Activated CD4-positive, alpha-beta T cell treated with anti-CD3 and anti-CD28 coated beads, Interleukin-2, amount 50 U/mL, for 1 hour (primary cell): ENCODE measurements around the gene PDZD2.
"Not testable (repeated sequence)": the region's sequence is repeated elsewhere in the genome, so short reads cannot be mapped to it uniquely, and the experiment has no call there.

Experiments
- DNase-seq: peaks from one replicate; pipeline ENCODE4 v3.0.0-alpha.2; 2020

The PDZD2 gene

DNA sequence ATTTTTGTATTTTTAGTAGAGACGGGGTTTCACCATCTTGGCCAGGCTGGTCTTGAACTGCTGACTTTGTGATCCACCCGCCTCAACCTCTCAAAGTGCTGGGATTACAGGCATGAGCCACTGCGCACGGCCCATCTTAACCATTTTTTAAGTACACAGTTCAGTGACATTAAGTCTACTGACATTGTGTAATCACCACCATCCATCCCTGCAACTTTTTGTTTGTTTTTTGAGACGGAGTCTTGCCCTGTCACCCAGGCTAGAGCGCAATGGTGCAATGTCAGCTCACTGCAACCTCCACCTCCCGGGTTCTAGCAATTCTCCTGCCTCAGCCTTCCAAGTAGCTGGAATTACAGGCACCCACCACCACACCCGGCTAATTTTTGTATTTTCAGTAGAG, 480.0 kb downstream of the PDZD2 start:
- not testable (repeated sequence) for DNase-seq

DNA sequence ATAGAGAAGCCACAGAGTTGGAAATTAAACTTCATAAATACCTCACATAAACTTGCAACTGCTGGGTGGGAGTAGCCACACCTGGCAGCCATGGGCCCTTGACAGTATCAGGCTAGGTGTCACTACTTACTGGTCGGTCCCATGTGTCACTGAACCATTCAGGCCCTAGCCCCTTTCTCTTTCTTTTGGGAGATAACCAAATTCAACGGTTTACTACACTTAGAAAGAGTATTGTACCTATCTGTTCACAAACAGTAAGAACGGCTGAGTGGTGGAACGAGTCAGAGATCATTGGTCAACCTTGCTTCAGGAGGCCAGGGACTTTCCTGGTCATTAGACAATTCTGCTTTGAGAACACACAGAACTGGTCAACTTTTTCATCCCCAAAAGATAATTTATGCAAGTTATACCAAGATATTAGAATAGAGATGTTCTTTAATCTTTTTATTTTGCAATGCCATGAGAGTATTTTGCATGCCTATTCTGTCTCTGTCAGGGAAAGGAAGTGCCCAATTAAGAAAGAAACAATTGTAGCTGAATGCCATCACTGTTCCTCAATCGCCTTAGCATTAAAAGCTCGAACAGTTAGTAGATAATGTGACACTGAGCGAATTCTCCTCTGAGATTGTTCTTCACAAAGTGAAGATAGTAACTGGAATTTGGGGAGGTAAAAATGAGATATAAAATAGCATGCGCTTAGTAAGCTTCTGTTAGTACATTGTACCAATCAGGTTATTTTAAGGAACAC, 484.3 kb downstream of the PDZD2 start:
- DNase-seq, result no peak

DNA sequence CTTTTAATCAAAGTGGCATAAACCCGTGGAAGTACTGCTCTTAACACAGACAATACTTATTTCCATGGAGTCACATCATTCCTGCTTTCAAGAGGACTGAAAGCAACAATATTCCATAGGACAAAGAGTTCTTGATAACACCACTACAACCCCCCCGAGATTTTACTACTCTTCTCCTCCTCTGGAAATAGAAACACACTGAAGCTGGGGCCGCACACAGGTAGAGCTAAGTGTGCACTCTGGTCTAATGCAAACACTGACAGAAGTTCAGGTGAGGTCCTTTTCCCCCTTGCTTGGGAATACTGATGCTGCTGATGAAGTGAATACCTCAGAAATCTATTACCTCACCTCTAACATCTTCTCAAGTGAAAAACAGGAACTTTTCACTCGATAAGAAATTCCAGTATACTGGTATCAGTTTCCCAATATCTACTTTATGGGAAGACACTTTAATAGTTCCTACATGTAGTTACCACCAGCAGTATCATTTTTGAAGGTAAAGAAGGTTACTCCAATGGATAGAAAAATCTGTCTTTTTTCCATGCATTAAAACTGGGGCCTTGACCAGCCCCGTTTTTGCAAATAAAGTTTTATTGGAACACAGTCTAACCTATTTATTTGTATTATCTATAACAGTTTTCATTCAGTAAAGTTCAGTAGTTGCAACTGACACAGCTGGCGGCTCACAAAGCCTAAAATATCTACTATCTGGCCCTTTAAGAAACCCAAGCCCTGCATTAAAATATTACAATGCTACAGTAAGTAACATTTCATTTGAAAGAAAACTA, 485.2 kb downstream of the PDZD2 start:
- DNase-seq, result no peak

DNA sequence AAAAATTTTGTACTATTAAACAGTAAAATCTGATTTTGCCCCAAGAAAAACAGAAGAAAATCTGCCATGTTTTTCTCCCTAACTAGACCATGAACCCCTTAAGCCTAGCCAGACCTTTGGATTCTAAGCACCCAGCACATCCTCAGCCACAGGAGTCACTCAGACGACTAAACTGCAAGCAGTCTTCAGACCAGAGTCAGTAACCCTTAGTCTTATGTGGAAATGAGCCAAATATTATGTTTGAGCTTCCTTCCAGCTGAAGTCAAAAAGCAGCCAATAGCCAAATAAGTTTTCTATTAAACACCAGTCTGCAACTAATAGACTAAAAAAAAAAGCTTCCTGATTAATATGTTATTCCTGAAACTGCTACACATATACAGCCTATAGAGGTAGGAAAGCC, 487.8 kb downstream of the PDZD2 start:
- no peak for DNase-seq

DNA sequence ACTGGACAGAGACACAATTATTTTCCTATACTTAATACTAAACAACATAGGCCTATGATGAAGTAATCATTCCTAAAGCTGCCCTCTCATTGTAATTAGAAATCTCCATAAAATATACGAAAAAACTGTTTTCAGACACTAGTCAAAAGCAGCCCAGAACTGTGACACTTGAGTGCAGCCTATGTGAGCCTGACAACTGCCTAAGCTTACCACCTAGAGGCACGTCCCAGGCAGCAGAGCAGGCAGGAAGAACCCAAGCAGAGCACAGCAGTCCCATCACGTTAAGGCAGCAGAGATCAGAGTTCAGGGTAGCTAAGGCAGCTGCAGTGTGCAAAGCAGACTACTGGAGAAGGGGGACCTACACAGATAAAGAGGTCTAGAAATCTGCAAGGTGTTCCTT, 488.8 kb downstream of the PDZD2 start:
- DNase-seq, result no peak

DNA sequence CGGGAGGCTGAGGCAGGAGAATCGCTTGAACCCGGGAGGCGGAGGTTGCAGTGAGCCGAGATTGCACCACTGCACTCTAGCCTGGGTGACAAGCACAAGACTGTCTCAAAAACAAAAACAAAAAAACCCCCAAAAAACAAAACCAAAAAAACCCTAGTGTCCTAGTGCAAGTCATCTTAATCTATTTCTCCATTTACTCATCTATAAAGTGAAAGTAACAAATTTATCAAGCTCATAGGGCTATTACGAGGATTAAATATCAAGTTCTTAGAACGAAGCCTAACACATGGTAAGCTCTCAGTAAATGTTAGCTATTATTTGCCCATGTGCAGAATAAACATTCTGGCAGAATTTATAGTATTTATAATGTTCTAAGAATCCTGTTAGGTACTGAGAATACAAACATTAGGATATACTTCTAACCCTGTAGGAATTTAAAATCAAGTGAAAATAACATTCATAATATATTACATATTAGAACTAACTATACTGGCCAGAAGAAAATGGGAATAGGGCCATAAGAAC, 490.2 kb downstream of the PDZD2 start:
- no peak for DNase-seq

DNA sequence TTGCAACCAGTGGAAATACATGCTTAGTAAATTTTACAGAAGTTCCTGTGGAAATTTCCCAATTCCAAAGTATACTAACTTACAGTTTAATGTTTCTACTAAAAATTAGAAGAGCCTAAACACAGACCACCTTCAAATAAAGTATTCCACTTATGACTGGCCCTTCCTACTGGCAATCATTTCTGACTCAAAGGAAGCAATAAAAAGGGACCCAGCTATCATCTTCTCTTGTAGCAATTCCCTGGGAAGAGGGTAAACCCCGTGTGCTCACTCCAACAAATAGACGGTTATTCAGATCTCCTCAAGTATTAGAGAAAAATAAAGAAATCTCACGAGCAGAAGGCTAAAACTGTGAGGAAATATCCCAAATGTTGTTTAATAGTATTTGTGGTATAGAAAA, 491.9 kb downstream of the PDZD2 start:
- DNase-seq, result no peak

DNA sequence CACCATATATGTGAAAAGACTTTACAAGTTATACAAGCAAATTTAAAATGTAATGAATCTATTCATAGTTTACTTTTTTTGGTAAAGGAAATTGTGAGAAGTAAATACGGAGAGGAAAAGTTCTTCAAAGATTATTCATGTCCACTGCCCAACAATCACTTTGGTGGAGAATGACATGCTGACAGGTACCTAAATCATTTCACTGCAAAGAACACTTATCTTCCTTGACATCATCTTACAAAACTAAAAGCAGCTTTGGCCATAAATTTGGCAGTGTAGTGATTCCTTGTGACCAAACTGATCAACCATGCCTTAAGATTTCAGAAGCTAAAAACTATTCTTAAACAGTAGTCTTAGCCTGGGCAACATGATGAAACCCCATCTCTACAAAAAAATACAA, 492.7 kb downstream of the PDZD2 start:
- no peak for DNase-seq

DNA sequence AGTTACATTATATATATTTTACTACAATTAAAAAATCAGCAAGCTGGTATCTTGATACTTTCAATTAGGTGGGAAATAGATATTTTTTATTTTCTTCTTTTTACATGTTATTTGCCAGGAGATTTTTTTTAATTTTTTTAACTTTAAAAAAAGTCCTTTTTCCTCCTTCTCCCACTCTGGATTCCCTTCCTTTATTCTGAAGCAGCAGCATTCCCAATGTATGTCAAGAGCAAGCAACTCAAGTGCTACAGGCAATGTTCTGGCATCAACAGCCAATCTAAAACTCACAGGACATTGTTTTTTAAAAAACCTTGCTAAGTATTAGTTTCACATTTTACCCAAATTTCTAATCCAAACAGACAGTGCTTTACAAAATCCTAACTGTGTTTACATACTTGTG, 493.8 kb downstream of the PDZD2 start:
- DNase-seq, result no peak

DNA sequence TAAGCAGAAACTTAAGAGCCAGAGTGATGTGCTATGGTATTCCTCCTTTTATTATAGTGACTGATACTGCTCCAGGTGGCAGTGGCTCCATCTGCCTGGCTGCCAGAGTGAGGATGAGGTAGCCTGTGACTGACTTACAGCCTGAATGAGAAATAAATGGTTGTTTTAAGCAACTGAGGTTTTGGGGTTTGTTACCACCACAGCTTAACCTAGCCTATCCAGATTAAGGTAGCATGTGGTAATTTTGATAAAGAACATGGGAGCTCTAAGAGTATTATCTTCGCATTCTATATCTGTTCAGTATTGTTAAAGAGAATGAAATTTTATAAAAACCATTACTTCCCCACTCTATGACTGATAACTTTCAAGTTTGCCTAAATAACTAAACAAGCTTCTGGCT, 496.2 kb downstream of the PDZD2 start:
- no peak for DNase-seq

DNA sequence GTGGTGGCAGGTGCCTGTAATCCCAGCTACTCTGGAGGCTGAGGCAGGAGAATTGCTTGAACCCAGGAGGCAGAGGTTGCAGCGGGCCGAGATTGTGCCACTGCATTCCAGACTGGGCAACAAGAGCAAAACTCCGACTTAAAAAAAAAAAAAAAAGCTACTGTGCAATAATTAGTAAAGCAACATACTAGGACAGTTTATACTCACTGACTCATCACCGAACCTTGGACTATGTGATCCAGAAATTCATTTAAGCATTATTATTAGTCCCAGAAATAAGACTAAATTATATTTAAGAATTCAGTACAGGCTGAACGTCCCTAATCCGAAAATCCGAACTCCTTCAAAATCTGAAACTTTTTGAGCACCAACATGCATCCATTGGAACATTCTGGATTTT, 497.4 kb downstream of the PDZD2 start:
- no peak for DNase-seq

DNA sequence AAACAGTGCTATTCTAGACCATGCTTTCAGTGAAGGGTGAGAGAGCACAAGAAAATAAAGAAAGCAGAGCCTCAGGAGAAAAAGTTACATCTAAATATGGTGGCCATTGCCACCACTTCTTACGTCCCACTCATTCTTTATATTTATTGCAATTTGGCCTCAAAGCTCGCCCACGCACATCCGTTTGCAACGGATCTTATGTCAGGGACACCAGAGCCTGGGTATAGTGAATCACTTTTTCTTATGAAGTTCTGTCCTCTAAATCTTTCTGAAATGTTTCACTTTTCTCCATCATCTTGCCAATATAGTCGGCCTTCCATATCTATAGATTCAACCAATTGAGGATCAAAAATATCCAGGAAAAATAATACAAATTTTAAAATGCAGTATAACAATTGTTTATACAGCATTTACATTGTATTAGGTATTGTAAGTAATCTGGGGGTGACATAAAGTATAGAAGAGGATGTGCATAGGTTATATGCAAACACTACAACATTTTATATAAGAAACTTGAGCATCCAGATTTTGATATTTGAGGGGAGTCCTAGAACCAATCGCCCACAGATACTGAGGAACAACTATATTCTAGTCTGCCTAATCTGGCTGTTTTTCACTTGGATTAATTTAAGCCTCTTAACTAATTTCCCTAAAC, 500.0 kb downstream of the PDZD2 start:
- DNase-seq, result peak; percentile 23

DNA sequence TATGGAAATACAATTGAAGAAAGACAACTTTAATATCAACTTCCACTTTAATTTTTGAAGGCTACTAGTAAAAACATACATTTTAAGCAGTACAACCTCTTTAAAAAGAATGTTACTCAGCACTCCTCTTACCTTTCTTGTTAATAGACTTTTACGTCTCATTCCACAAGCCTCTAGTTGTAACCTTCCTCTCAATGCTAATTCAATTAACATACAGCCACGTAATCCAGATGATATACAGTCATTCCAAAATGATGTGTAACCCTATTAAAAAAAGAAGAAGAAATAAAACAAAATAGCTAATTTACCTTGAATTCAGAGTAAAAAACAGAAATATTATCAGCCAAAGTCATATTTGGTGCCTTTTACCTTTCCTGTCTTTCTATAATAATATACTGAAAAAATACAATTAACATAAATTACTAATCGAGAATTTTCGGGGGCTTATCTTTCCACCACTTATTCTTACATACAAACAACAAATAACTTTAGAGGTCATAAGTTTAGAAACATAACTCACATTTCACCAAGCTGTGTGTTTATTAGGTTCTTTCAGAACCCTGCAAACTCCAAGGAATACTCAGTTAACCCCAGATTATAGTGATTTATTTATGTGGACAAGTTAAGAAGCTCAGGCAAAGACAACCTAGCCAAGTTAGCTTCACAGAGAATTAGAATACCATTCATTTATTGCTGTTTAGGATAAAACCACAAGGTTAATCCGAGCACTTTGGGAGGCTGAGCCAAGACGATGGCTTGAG, 504.9 kb downstream of the PDZD2 start:
- DNase-seq, result no peak

DNA sequence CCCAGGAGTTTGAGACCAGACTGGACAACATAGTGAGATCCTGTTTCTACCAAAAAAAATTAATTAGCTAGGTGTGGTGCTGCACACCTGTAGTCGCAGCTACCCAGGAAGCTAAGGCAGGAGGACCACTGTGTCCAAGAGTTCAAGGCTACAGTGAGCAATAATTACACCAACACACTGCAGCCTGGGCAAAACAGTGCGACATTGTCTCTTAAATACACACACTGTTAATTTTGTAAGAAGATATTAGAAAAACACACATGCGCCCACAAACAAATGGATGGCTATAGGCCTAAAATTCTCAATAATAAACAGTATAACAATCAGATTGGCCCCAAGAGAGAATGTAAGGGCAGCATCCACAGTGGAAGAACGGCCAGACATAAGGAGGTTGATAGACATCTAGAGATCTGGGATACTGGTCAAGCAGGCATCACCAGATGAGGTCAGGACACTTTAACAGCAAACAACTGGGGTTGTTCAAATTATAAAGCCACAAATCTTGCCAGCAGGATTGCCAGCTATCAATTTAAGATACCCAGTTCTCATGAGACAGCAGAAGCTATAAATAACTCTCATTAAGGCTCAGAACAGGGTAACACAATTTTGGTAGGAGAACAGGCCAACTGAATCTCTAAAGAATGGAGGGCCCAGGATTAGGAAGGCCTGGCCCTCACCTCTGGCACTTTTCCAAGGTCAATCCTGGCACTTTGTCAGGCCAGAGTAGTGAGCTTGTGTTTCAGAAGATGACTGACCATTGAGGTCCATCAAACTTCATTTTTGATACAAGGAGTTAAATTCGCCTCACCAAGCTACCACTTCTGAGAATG, 505.7 kb downstream of the PDZD2 start:
- DNase-seq, result no peak

DNA sequence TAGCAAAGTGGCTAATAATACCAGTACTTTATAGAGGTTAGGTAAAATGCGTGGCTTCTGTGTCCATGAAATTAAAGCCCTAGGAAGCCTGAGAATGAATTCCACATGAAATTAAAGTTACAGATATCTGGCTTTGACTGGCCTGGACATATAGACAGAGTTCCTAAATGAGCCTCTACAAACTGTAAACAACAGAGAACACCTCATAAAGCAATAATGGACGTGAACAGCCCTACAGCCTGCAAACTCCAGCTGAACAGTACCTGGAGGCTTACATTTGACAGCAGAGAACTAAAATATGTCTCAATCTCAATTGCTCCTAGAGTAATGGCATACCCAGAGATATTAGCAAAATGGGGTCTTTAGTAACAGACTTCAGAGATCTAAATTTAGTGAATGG, 506.4 kb downstream of the PDZD2 start:
- no peak for DNase-seq

DNA sequence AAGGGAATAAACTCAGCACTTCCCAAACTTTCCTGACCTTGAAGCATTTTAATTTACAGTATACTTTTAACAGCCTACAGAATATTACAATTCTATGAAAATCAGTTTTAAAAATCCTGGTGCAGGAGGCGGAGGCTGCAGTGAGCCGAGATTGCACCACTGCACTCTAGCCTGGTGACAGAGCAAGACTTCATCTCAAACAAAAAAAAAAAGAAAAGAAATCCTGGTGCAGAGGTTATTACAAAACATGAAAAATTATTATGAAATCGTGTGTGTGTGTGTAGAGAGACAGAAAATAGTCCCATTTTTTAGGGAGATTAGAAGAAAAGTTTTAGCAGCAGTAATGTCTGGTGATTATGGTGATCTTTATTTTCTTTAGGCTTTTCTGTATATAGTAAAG, 508.3 kb downstream of the PDZD2 start:
- DNase-seq, result no peak

DNA sequence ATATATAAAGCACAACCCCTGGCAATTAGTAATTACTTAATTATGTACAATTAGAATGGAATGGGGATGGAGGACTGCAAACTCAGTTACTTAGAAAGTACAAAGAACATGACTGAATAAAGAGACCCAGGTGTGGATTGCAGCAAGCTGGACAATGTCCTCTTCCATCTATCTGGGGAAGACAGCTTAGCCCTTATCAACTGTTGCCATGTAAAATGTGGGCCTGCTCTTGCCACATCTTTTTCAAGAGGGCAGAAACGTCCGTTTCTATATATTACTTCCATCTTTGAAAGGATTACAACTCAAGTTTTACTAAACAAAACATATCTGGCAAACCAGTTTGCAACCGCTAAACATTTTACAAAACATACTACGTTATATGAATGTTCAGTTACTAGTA, 509.0 kb downstream of the PDZD2 start:
- DNase-seq, result no peak

DNA sequence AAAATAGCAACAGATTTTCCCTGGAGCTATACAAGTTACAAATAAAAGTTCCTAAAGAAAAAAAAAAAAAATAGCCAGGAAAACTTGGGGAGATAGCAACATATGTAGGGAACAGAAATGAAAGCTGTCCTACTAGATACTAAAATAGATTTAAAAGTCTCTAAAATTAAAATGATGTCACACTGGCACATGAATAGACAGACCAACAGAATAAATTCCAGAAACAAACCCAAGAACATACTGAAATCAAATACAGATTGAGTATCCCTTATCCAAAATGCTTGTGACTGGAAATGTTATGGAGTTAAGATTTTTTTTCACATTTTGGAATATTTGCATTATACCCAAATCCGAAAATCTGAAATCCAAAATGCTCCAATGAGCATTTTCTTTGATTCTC, 511.4 kb downstream of the PDZD2 start:
- DNase-seq, result no peak

DNA sequence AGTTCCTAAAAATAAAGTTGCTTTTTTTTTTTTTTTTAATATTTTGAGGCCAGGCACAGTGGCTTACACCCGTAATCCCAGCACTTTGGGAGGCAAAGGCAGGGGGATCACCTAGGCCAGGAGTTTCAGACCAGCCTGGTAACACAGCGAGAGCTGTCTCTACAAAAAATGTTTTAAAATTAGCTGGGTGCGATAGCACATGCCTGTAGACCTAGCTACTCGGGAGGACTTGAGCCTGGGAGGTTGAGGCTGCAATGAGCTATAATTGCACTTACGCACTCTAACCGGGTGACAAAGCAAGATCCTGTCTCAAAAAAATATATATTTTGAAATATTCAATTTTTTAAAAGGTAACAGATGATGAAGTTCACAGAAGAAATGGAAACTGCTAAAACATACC, 512.3 kb downstream of the PDZD2 start:
- DNase-seq, result no peak

DNA sequence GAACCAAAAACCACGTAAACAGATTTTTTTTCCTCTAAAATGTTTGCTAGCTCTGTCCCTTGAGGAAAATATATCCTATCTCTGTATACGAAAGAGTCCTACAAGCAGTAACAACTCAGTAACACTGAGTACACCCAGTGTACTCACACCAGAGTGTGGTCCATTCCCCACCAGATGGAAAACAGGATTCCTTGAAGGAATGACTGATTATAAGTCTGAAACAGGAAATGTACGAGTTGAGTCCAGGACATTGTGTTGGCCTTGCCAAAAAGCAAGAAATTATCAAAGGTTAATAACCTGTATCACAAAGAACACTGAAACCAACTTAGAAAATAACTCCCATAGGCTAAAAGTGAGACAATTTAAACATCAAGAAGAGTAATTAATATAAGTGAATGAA, 514.8 kb downstream of the PDZD2 start:
- no peak for DNase-seq

DNA sequence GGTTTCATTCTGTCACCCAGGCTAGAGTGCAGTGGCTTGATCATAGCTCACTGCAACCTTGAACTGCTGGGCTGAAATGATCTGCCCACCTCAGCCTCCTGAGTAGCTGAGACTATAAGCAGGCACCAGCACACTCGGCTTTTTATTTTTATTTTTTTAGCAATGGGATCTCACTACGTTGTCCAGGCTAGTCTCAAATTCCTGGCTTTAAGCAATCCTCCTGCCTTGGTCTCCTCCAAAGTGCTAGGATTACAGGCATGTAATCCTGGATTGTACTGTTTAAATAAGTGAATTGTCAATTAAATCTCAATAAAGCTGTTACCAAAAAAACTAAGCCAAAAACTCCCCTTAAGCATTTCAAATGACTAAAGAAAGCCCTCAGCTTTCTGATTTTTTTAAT, 516.3 kb downstream of the PDZD2 start:
- DNase-seq, result no peak

DNA sequence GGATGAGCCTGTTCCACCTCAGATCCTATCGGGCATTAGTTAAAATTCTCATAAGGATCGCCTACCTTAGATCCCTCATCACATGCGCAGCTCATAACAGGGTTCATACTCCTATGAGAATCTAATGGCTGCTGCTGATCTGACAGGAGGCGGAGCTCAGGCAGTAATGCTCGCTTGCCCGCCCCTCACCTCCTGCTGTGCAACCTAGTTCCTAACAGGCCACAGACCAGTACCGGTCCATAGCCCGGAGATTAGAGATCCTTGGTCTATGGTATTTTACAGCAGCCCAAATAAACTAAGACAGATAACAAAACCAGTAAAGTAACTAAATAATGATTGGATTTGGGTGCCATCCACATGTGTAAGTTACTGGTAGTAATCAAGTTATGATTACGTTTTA, 517.7 kb downstream of the PDZD2 start:
- no peak for DNase-seq
